GM23338 (cell line): ENCODE results near the gene ADAM10. TPM values are rescaled to one million over a fixed set of nuclear protein-coding genes. Genes with fewer than 3 reads are reported as not detected.

Experiments used
- ATAC-seq: fragments of 200-7000 bp; cut with Tn5 transposase; 3 replicates; pipeline ENCODE4 v1.9.1; 2020
- DNase-seq: peaks from one replicate; pipeline ENCODE4 v3.0.0-alpha.2; 2015; ENCODE audit warnings: low spot score
- H2AFZ ChIP-seq: fragments of 200-600 bp; sonication (generic); 2 replicates; pipeline ENCODE4 v1.8.0; 2016; ENCODE audit warnings: antibody characterized with exemption, mild to moderate bottlenecking, moderate library complexity
- H3F3A ChIP-seq: fragments of 200-600 bp; sonication (generic); replicated peaks from 2 replicates; pipeline ENCODE4 v1.8.0; 2017; ENCODE audit warnings: antibody characterized with exemption, mixed run types, low read depth
- H3K27ac ChIP-seq: fragments of 200-600 bp; sonication (generic); 2 replicates; pipeline ENCODE4 v1.6.1; 2016; ENCODE audit warnings: low read depth
- H3K27me3 ChIP-seq: fragments of 200-600 bp; sonication (generic); 2 replicates; pipeline ENCODE4 v1.8.0; 2016; ENCODE audit warnings: mild to moderate bottlenecking, mixed run types, moderate library complexity; ENCODE audit not compliant: insufficient read depth
- H3K36me3 ChIP-seq: fragments of 200-600 bp; sonication (generic); 2 replicates; pipeline ENCODE4 v1.8.0; 2016; ENCODE audit warnings: mild to moderate bottlenecking; ENCODE audit not compliant: insufficient read depth
- H3K4me1 ChIP-seq: fragments of 200-600 bp; sonication (generic); 2 replicates; pipeline ENCODE4 v1.8.0; 2016; ENCODE audit warnings: mild to moderate bottlenecking, moderate library complexity; ENCODE audit not compliant: insufficient read depth
- H3K4me2 ChIP-seq: fragments of 200-600 bp; sonication (generic); 2 replicates; pipeline ENCODE4 v1.7.1; 2017; ENCODE audit warnings: mixed run types
- H3K4me3 ChIP-seq: fragments of 200-600 bp; sonication (generic); 2 replicates; pipeline ENCODE4 v1.6.1; 2016; ENCODE audit warnings: mixed run types
- H3K79me2 ChIP-seq: fragments of 200-600 bp; sonication (generic); replicated peaks from 2 replicates; pipeline ENCODE4 v1.8.0; 2017; ENCODE audit warnings: mild to moderate bottlenecking; ENCODE audit not compliant: insufficient read depth
- H3K9me2 ChIP-seq: fragments of 200-600 bp; sonication (generic); 2 replicates; pipeline ENCODE4 v1.8.0; 2017; ENCODE audit not compliant: insufficient read depth
- H4K20me1 ChIP-seq: fragments of 200-600 bp; sonication (generic); replicated peaks from 2 replicates; pipeline ENCODE4 v1.8.0; 2017; ENCODE audit warnings: mild to moderate bottlenecking; ENCODE audit not compliant: insufficient read depth
- H3K27ac Mint-ChIP-seq: 2 replicates; pipeline ENCODE4 v1.8.0; 2020; ENCODE audit warnings: inconsistent platforms, mild to moderate bottlenecking, moderate library complexity, mixed read lengths
- H3K27me3 Mint-ChIP-seq: 3 replicates; pipeline ENCODE4 v1.8.0; 2022; ENCODE audit warnings: low read depth, mild to moderate bottlenecking, moderate library complexity, mixed read lengths, inconsistent platforms; ENCODE audit not compliant: insufficient read depth, poor library complexity
- H3K36me3 Mint-ChIP-seq: 3 replicates; pipeline ENCODE4 v1.8.0; 2021; ENCODE audit warnings: low read depth, mild to moderate bottlenecking, inconsistent platforms, moderate library complexity, mixed read lengths
- H3K4me1 Mint-ChIP-seq: 3 replicates; pipeline ENCODE4 v1.8.0; 2020; ENCODE audit warnings: mild to moderate bottlenecking, inconsistent platforms, mixed read lengths
- H3K4me3 Mint-ChIP-seq: 3 replicates; pipeline ENCODE4 v1.8.0; 2021; ENCODE audit warnings: moderate library complexity, mild to moderate bottlenecking, inconsistent platforms, mixed read lengths
- H3K9me3 Mint-ChIP-seq: 3 replicates; pipeline ENCODE4 v1.8.0; 2020; ENCODE audit warnings: moderate library complexity, mild to moderate bottlenecking, inconsistent platforms, mixed read lengths
- CREB1 ChIP-seq: fragments of 250-450 bp; sonication (Bioruptor Pico); IDR thresholded peaks from 2 replicates; pipeline ENCODE4 v1.5.0; 2020; ENCODE audit warnings: low read depth, mild to moderate bottlenecking, moderate library complexity
- ETS1 ChIP-seq: IDR thresholded peaks from 2 replicates; pipeline ENCODE4 v1.6.1; 2016; ENCODE audit warnings: antibody characterized with exemption
- EZH2 ChIP-seq: fragments of 200-600 bp; sonication (generic); IDR thresholded peaks from one replicate; pipeline ENCODE4 v1.8.0; 2017; ENCODE audit warnings: antibody characterized with exemption, mild to moderate bottlenecking, low read depth; ENCODE audit not compliant: unreplicated experiment
- JUNB ChIP-seq: IDR thresholded peaks from one replicate; pipeline ENCODE4 v1.6.1; 2016; ENCODE audit warnings: antibody characterized with exemption; ENCODE audit not compliant: unreplicated experiment
- NANOG ChIP-seq: IDR thresholded peaks from 2 replicates; pipeline ENCODE4 v1.6.1; 2016; ENCODE audit warnings: antibody characterized with exemption, borderline replicate concordance
- STAT1 ChIP-seq: IDR thresholded peaks from one replicate; pipeline ENCODE4 v1.6.1; 2016; ENCODE audit warnings: antibody characterized with exemption; ENCODE audit not compliant: unreplicated experiment
- ZNF114 ChIP-seq: fragments of 250-450 bp; sonication (Bioruptor Pico); IDR thresholded peaks from 2 replicates; pipeline ENCODE4 v1.5.0; 2020; ENCODE audit warnings: mild to moderate bottlenecking, moderate library complexity
- polyA plus RNA-seq: library from polyadenylated mRNA; unstranded; fragments of >200 nt; fragmentation: Nextera tagmentation; extraction: Ambion mirVana; gene quantifications from 2 replicates; pipeline ENCODE4 v1.2.1, GENCODE V29; 2016
- total RNA-seq: library from RNA; depleted of rRNA; stranded (reverse); fragments of >200 nt; shearing (Covaris generic); gene quantifications from 2 replicates; pipeline ENCODE4 v1.2.3, GENCODE V29; 2014
- TF ChIP-seq, protein P1 (sequence below): IDR thresholded peaks from one replicate; pipeline ENCODE4 v1.6.1; 2018; ENCODE audit warnings: antibody characterized with exemption; ENCODE audit not compliant: unreplicated experiment
- TF ChIP-seq, protein P2 (sequence below): fragments of 250-450 bp; sonication (Bioruptor Pico); IDR thresholded peaks from 2 replicates; pipeline ENCODE4 v1.5.0; 2020; ENCODE audit warnings: mild to moderate bottlenecking, moderate library complexity
- TF ChIP-seq, protein P3 (sequence below), 2 experiments: fragments of 200-600 bp in 1 of 2; sonication (generic) in 1 of 2; conservative IDR thresholded peaks; 2 replicates each; pipeline versions ENCODE4 v1.5.1 to v1.6.1; 2016 to 2017; ENCODE audit warnings: antibody characterized with exemption in 2 of 2, low read depth in 2 of 2, mild to moderate bottlenecking in 2 of 2, moderate library complexity in 1 of 2

ADAM10 gene
- total and polyA plus RNA-seq, 2 experiments from 2014 or later: 25.0 to 114 TPM

DNA sequence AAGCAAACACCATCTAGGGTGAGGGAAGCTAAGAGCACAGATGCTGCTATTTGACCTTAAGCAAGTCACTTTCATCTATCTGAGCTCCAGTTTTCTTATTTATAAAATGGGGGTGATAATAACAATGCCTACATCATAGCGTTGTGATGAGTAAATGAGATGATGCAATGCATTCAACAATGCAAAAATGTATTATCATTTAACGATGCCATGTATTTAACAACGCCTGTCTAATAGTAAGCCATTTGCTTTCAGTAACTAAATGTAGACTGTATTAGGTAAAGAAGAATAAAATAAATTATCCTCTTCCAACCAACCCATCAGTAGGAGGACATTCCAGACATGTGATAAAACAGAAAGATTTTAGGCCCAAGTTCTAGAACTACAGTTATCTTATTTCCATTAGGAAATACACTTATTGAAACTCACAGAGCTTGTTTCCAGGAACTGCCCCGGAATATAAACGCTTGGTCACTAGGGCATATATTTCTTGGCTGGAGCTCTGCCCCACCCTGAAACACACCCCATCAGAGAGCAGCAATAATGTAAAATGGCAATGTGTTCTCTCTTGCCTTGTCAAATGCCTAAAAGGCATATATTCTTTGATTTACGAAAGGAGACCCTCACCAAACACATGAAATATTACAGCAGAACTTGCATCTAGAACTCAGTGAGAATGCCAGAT lies 189.5 kb downstream of the ADAM10 start:
- H3K9me3 Mint-ChIP-seq: peaks cover 10% of the 10 kb centered on the region; the same call in 2 of the 3 replicates
- no peak for ATAC-seq

More for the DNA sequence above, 189.5 kb downstream of the ADAM10 start:
- H3K27ac Mint-ChIP-seq: no peak overlapping the region
- no peak overlapping the region for H3K4me3 ChIP-seq
- H3K27me3 ChIP-seq: no peaks in the 10 kb centered on the region
- no peak overlapping the region for H2AFZ ChIP-seq
- no peaks in the 10 kb centered on the region for H3F3A ChIP-seq
- H3K27ac ChIP-seq: no peak overlapping the region
- H3K36me3 ChIP-seq: no peaks in the 10 kb centered on the region; the same call in 1 of the 2 replicates
- TF ChIP-seq, protein P1, sequence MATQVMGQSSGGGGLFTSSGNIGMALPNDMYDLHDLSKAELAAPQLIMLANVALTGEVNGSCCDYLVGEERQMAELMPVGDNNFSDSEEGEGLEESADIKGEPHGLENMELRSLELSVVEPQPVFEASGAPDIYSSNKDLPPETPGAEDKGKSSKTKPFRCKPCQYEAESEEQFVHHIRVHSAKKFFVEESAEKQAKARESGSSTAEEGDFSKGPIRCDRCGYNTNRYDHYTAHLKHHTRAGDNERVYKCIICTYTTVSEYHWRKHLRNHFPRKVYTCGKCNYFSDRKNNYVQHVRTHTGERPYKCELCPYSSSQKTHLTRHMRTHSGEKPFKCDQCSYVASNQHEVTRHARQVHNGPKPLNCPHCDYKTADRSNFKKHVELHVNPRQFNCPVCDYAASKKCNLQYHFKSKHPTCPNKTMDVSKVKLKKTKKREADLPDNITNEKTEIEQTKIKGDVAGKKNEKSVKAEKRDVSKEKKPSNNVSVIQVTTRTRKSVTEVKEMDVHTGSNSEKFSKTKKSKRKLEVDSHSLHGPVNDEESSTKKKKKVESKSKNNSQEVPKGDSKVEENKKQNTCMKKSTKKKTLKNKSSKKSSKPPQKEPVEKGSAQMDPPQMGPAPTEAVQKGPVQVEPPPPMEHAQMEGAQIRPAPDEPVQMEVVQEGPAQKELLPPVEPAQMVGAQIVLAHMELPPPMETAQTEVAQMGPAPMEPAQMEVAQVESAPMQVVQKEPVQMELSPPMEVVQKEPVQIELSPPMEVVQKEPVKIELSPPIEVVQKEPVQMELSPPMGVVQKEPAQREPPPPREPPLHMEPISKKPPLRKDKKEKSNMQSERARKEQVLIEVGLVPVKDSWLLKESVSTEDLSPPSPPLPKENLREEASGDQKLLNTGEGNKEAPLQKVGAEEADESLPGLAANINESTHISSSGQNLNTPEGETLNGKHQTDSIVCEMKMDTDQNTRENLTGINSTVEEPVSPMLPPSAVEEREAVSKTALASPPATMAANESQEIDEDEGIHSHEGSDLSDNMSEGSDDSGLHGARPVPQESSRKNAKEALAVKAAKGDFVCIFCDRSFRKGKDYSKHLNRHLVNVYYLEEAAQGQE: no peak
- TF ChIP-seq ZNF114 (CRISPR knock-in tag) (no peak), JUNB (no peak), ETS1 (no peak), NANOG (no peak), EZH2 (no peak), CREB1 (CRISPR knock-in tag) (no peak), STAT1 (no peak)
- TF ChIP-seq, protein P2, sequence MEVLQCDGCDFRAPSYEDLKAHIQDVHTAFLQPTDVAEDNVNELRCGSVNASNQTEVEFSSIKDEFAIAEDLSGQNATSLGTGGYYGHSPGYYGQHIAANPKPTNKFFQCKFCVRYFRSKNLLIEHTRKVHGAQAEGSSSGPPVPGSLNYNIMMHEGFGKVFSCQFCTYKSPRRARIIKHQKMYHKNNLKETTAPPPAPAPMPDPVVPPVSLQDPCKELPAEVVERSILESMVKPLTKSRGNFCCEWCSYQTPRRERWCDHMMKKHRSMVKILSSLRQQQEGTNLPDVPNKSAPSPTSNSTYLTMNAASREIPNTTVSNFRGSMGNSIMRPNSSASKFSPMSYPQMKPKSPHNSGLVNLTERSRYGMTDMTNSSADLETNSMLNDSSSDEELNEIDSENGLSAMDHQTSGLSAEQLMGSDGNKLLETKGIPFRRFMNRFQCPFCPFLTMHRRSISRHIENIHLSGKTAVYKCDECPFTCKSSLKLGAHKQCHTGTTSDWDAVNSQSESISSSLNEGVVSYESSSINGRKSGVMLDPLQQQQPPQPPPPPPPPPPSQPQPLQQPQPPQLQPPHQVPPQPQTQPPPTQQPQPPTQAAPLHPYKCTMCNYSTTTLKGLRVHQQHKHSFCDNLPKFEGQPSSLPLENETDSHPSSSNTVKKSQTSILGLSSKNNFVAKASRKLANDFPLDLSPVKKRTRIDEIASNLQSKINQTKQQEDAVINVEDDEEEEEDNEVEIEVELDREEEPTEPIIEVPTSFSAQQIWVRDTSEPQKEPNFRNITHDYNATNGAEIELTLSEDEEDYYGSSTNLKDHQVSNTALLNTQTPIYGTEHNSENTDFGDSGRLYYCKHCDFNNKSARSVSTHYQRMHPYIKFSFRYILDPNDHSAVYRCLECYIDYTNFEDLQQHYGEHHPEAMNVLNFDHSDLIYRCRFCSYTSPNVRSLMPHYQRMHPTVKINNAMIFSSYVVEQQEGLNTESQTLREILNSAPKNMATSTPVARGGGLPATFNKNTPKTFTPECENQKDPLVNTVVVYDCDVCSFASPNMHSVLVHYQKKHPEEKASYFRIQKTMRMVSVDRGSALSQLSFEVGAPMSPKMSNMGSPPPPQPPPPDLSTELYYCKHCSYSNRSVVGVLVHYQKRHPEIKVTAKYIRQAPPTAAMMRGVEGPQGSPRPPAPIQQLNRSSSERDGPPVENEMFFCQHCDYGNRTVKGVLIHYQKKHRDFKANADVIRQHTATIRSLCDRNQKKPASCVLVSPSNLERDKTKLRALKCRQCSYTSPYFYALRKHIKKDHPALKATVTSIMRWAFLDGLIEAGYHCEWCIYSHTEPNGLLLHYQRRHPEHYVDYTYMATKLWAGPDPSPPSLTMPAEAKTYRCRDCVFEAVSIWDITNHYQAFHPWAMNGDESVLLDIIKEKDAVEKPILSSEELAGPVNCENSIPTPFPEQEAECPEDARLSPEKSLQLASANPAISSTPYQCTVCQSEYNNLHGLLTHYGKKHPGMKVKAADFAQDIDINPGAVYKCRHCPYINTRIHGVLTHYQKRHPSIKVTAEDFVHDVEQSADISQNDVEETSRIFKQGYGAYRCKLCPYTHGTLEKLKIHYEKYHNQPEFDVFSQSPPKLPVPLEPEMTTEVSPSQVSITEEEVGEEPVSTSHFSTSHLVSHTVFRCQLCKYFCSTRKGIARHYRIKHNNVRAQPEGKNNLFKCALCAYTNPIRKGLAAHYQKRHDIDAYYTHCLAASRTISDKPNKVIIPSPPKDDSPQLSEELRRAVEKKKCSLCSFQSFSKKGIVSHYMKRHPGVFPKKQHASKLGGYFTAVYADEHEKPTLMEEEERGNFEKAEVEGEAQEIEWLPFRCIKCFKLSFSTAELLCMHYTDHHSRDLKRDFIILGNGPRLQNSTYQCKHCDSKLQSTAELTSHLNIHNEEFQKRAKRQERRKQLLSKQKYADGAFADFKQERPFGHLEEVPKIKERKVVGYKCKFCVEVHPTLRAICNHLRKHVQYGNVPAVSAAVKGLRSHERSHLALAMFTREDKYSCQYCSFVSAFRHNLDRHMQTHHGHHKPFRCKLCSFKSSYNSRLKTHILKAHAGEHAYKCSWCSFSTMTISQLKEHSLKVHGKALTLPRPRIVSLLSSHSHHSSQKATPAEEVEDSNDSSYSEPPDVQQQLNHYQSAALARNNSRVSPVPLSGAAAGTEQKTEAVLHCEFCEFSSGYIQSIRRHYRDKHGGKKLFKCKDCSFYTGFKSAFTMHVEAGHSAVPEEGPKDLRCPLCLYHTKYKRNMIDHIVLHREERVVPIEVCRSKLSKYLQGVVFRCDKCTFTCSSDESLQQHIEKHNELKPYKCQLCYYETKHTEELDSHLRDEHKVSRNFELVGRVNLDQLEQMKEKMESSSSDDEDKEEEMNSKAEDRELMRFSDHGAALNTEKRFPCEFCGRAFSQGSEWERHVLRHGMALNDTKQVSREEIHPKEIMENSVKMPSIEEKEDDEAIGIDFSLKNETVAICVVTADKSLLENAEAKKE: no peak
- TF ChIP-seq, protein P3, sequence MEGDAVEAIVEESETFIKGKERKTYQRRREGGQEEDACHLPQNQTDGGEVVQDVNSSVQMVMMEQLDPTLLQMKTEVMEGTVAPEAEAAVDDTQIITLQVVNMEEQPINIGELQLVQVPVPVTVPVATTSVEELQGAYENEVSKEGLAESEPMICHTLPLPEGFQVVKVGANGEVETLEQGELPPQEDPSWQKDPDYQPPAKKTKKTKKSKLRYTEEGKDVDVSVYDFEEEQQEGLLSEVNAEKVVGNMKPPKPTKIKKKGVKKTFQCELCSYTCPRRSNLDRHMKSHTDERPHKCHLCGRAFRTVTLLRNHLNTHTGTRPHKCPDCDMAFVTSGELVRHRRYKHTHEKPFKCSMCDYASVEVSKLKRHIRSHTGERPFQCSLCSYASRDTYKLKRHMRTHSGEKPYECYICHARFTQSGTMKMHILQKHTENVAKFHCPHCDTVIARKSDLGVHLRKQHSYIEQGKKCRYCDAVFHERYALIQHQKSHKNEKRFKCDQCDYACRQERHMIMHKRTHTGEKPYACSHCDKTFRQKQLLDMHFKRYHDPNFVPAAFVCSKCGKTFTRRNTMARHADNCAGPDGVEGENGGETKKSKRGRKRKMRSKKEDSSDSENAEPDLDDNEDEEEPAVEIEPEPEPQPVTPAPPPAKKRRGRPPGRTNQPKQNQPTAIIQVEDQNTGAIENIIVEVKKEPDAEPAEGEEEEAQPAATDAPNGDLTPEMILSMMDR (conservative IDR thresholded peaks at IDR 0.05; ENCODE audit: low read depth in 2 of 2): no peak
- H3K4me1 ChIP-seq: peaks cover 9% of the 10 kb centered on the region
- H3K4me3 Mint-ChIP-seq: no peak overlapping the region
- H3K4me2 ChIP-seq: no peak overlapping the region
- 0 out of 2 replicates have a peak, but pooled peaks cover 5% of the 10 kb centered on the region for H3K9me2 ChIP-seq
- H3K4me1 Mint-ChIP-seq: peaks cover 20% of the 10 kb centered on the region
- H3K79me2 ChIP-seq: no peaks in the 10 kb centered on the region
- H3K36me3 Mint-ChIP-seq: peaks cover 5% of the 10 kb centered on the region; the same call in 1 of the 3 replicates
- DNase-seq: no peak
- H4K20me1 ChIP-seq: no peaks in the 10 kb centered on the region
- H3K27me3 Mint-ChIP-seq: peaks cover 2% of the 10 kb centered on the region
